MG63 (cell line): ENCODE measurements around the gene PDE3A. TPM values are rescaled to one million over a fixed set of nuclear protein-coding genes. Genes with fewer than 3 reads are reported as not detected.

Experiments
- DNase-seq: peaks from one replicate; pipeline ENCODE4 v3.0.0-alpha.2; 2020
- H3K27me3 ChIP-seq: fragments of 250-450 bp; sonication (Bioruptor Pico); 2 replicates; pipeline ENCODE4 v1.5.1; 2020; ENCODE audit warnings: mild to moderate bottlenecking, moderate library complexity
- H3K36me3 ChIP-seq: fragments of 250-450 bp; sonication (Bioruptor Pico); 2 replicates; pipeline ENCODE4 v1.5.1; 2020; ENCODE audit warnings: mild to moderate bottlenecking, moderate library complexity
- H3K4me3 ChIP-seq: fragments of 250-450 bp; sonication (Bioruptor Pico); 2 replicates; pipeline ENCODE4 v1.5.1; 2020; ENCODE audit warnings: mild to moderate bottlenecking, moderate library complexity
- H3K9me3 ChIP-seq: fragments of 250-450 bp; sonication (Bioruptor Pico); 2 replicates; pipeline ENCODE4 v1.5.1; 2020; ENCODE audit warnings: mild to moderate bottlenecking, moderate library complexity
- total RNA-seq: library from RNA; depleted of rRNA; stranded (reverse); fragments of >200 nt; shearing (Covaris generic); gene quantifications from 2 replicates; pipeline ENCODE4 v1.2.3, GENCODE V29; 2014; ENCODE audit warnings: low replicate concordance

The PDE3A gene
- total RNA-seq, 1 experiment from 2014 or later, result 0.03 TPM

GRCh38 chr12:20492251-20492760, 124.0 kb downstream of the PDE3A start:
- no peak overlapping the region for H3K4me3 ChIP-seq
- peak; percentile 62 for DNase-seq
- H3K27me3 ChIP-seq, result no peaks in the 10 kb centered on the region

GRCh38 chr12:20493934-20494333, 125.6 kb downstream of the PDE3A start:
- no peak for DNase-seq
- H3K4me3 ChIP-seq, result no peak overlapping the region
- H3K36me3 ChIP-seq, result no peaks in the 10 kb centered on the region
- no peaks in the 10 kb centered on the region for H3K27me3 ChIP-seq
- H3K9me3 ChIP-seq, result peaks cover 5% of the 10 kb centered on the region; the same call in 1 of the 2 replicates

More at GRCh38 chr12:20492251-20492760, 124.0 kb downstream of the PDE3A start:
- Histone ChIP-seq H3K36me3 (no peaks in the 10 kb centered on the region), H3K9me3 (peaks cover 3% of the 10 kb centered on the region; the same call in 1 of the 2 replicates)

DNA sequence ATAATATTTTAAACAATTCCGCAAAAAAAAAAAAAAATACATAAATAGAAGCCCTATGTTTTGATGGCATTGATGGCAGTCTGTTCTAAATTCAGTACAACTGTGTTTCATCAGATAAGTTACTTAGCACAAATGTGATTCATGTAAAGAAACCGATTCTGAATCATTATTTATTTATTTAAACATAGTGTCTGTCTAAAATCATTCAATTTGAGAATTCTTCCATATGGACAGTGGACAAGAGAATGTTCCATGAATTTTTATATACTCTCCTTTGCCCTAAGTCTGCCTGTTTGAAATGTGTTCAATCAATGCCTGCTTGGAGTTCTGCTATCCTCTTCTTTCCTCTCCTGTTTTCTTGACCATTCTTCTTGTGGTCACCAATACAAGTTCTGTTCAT, 126.5 kb downstream of the PDE3A start:
- H3K27me3 ChIP-seq, result no peaks in the 10 kb centered on the region
- H3K4me3 ChIP-seq, result no peak overlapping the region
- no peak for DNase-seq
- peaks cover 5% of the 10 kb centered on the region; the same call in 1 of the 2 replicates for H3K9me3 ChIP-seq
- no peaks in the 10 kb centered on the region for H3K36me3 ChIP-seq

- DNase-seq, result no peak
- H3K4me3 ChIP-seq, result no peak overlapping the region
- H3K27me3 ChIP-seq, result no peaks in the 10 kb centered on the region
These were observed 127.7 kb downstream of the PDE3A start for GRCh38 chr12:20495997-20496396.

GRCh38 chr12:20497707-20498106, 129.4 kb downstream of the PDE3A start:
- no peaks in the 10 kb centered on the region for H3K27me3 ChIP-seq
- no peaks in the 10 kb centered on the region for H3K36me3 ChIP-seq
- peaks cover 2% of the 10 kb centered on the region; the same call in 1 of the 2 replicates for H3K9me3 ChIP-seq

More at GRCh38 chr12:20495997-20496396, 127.7 kb downstream of the PDE3A start:
- no peaks in the 10 kb centered on the region for H3K36me3 ChIP-seq
- H3K9me3 ChIP-seq, result peaks cover 5% of the 10 kb centered on the region; the same call in 1 of the 2 replicates

GRCh38 chr12:20501958-20502357, 133.6 kb downstream of the PDE3A start:
- 0 out of 2 replicates have a peak, but pooled peaks cover 2% of the 10 kb centered on the region for H3K9me3 ChIP-seq
- no peak overlapping the region for H3K4me3 ChIP-seq
- H3K27me3 ChIP-seq, result no peaks in the 10 kb centered on the region
- no peak for DNase-seq
- no peaks in the 10 kb centered on the region for H3K36me3 ChIP-seq

More at GRCh38 chr12:20497707-20498106, 129.4 kb downstream of the PDE3A start:
- no peak overlapping the region for H3K4me3 ChIP-seq
- DNase-seq, result no peak

- no peak for DNase-seq
- no peak overlapping the region for H3K4me3 ChIP-seq
These were observed 135.5 kb downstream of the PDE3A start for GRCh38 chr12:20503858-20504257.

DNA sequence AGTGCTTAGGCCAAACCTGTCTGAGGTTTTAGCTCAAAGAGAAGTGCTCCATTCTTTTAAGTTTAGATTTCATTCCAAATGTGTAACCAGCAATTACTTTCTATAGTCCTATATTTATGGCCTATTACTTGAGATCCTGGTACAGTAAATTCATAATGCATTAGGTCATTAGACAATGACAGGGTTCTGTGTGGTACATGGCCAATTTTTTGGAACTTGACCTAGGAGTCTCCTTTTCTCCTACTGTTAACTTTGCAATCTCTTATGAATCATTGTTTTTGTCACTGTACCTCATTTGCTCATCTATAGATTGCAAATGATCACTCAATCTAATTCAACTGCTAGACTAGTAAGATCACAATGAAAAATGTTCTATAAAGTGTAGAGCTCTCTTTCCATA, 136.7 kb downstream of the PDE3A start:
- DNase-seq, result no peak
- no peaks in the 10 kb centered on the region for H3K27me3 ChIP-seq

More at GRCh38 chr12:20503858-20504257, 135.5 kb downstream of the PDE3A start:
- Histone ChIP-seq H3K36me3 (no peaks in the 10 kb centered on the region), H3K27me3 (no peaks in the 10 kb centered on the region), H3K9me3 (no peaks in the 10 kb centered on the region)

DNA sequence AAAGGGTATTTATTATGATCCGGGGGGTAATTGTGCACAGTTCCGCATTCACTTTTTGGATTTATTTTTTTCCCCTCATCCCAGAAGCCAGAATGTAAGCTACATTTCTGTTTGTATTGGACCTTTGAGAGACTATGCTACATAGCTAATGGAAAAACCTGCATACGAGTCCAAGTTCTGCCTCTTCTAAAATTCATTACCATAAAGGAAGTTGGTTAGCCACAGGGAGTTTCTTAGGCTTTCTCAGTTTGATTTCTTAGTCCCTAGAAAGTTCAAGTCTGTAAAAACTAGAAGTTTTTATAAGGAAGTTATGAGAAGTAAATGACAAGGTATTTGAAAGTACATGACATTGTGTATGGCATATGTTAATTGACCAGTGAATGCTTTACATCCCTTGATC, 138.7 kb downstream of the PDE3A start:
- no peaks in the 10 kb centered on the region for H3K9me3 ChIP-seq
- H3K4me3 ChIP-seq, result no peak overlapping the region
- no peaks in the 10 kb centered on the region for H3K36me3 ChIP-seq
- H3K27me3 ChIP-seq, result no peaks in the 10 kb centered on the region
- DNase-seq, result no peak

More for the DNA sequence above, 136.7 kb downstream of the PDE3A start:
- Histone ChIP-seq H3K4me3 (no peak overlapping the region), H3K36me3 (no peaks in the 10 kb centered on the region), H3K9me3 (no peaks in the 10 kb centered on the region)

GRCh38 chr12:20507711-20508110, 139.4 kb downstream of the PDE3A start:
- no peak overlapping the region for H3K4me3 ChIP-seq
- peak; percentile 45 for DNase-seq
- H3K9me3 ChIP-seq, result no peaks in the 10 kb centered on the region
- H3K36me3 ChIP-seq, result no peaks in the 10 kb centered on the region
- no peaks in the 10 kb centered on the region for H3K27me3 ChIP-seq

DNA sequence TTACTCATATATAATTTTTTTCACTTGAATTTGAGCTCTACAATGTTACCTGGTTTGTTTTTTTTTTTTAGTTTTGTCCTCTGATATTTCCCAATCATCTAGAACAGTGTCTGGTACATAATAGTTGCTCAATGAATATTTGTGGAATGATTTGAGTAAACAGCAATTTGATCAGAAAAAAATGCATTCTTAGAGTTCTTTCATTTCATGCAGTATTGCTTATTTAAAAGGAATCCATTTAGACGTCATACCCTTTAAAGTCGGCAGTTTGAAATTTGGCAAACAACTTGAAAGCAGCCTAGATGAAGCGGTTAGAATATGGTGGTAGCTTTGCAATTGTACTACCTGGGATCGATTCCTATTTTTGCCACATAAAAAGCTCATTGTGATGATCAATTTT, 140.0 kb downstream of the PDE3A start:
- H3K27me3 ChIP-seq, result no peaks in the 10 kb centered on the region
- DNase-seq, result no peak

DNA sequence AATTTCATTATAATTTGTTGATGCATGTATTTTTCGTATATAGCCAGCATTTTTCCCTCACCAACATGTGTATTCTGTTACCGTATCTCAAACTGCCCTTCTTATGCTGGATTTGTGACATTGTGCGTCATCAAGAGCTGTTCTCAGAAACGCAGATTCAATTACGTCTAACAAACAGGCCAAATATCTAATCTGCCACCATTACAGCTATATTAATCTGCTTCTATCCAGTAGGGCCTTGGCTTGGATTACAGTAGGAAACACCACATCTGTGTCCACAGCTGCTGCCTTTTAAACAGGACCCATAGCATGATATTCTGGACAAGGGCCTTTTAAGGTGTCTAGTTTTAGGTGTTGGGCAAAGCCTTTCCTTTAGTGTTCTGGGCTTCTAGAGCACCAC, 140.6 kb downstream of the PDE3A start:
- Histone ChIP-seq H3K4me3 (no peak overlapping the region), H3K9me3 (no peaks in the 10 kb centered on the region), H3K36me3 (no peaks in the 10 kb centered on the region), H3K27me3 (no peaks in the 10 kb centered on the region)
- DNase-seq, result no peak

More for the DNA sequence above, 140.0 kb downstream of the PDE3A start:
- no peaks in the 10 kb centered on the region for H3K9me3 ChIP-seq
- no peaks in the 10 kb centered on the region for H3K36me3 ChIP-seq
- no peak overlapping the region for H3K4me3 ChIP-seq

GRCh38 chr12:20510811-20511210, 142.5 kb downstream of the PDE3A start:
- Histone ChIP-seq H3K36me3 (no peaks in the 10 kb centered on the region), H3K27me3 (no peaks in the 10 kb centered on the region), H3K9me3 (no peaks in the 10 kb centered on the region), H3K4me3 (no peak overlapping the region)
- no peak for DNase-seq

DNA sequence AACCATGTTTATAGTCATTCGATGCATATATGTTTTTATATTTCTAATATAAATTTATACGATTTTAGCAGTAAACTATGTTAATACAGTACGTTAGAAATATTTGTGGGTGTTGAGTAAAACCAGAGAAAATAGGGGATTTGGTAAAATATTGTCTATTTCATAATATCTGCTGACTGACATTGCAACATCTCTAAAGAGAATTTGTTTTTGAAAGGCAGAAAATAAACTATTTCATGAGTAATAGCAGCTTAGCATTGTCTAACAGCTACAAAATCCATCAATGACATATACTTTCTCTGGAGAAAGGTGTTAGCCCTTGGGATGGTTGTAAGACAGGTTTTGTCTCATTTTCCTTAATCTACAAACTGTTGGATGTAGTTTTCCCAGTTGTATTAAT, 144.9 kb downstream of the PDE3A start:
- DNase-seq, result no peak
- H3K4me3 ChIP-seq, result no peak overlapping the region
- H3K27me3 ChIP-seq, result no peaks in the 10 kb centered on the region
- H3K36me3 ChIP-seq, result no peaks in the 10 kb centered on the region
- H3K9me3 ChIP-seq, result no peaks in the 10 kb centered on the region

- H3K4me3 ChIP-seq, result no peak overlapping the region
- no peaks in the 10 kb centered on the region for H3K9me3 ChIP-seq
- H3K36me3 ChIP-seq, result no peaks in the 10 kb centered on the region
- no peak for DNase-seq
- no peaks in the 10 kb centered on the region for H3K27me3 ChIP-seq
These were observed 146.3 kb downstream of the PDE3A start for GRCh38 chr12:20514598-20514997.

DNA sequence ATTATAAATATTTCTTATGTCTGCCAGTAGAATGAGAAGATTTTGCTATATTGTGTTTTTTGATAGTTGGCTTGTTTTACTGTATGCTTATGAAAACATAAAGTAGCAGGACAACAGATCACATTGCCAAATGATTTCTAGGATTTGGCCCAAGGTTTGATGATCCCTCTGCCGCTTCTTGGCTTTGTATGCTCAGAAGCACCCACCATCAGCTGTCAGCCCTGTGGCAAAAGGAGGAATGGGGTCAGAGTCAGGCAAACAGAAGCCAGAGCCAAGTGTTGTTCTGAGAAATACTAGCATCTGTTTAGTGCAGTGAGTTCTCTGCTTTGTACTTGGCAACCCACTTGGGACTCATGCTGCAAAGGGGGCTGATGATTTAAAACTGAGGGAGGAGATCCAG, 152.2 kb downstream of the PDE3A start:
- Histone ChIP-seq H3K9me3 (no peaks in the 10 kb centered on the region; the same call in 1 of the 2 replicates), H3K27me3 (no peaks in the 10 kb centered on the region), H3K36me3 (no peaks in the 10 kb centered on the region), H3K4me3 (no peak overlapping the region)
- DNase-seq, result peak; percentile 63

DNA sequence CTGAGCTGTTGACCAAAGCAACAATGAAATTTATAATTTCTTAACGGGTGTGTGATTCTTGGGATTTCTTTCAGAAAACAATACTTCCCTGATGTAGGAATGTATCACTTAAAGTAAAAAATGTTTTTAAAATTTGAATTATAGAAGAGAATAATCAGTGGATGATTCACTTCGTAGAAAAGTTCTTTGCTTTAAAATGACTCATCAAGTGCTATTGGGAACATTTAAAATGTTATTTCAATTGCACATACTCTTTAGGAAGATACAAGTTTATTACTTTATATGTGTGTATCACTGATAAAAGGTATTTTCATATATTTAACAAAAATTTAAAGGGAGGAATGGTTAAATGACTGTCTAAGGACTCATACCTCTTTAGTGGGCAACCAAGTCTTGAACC, 155.3 kb downstream of the PDE3A start:
- DNase-seq, result no peak
- Histone ChIP-seq H3K27me3 (no peaks in the 10 kb centered on the region), H3K9me3 (no peaks in the 10 kb centered on the region; the same call in 1 of the 2 replicates), H3K36me3 (no peaks in the 10 kb centered on the region), H3K4me3 (no peak overlapping the region)

GRCh38 chr12:20524113-20524512, 155.8 kb downstream of the PDE3A start:
- Histone ChIP-seq H3K27me3 (no peaks in the 10 kb centered on the region), H3K9me3 (no peaks in the 10 kb centered on the region; the same call in 1 of the 2 replicates), H3K36me3 (no peaks in the 10 kb centered on the region), H3K4me3 (no peak overlapping the region)
- DNase-seq, result no peak
